ENCODE measurements around the gene POLR3GL. TPM values are rescaled to one million over a fixed set of nuclear protein-coding genes. Genes with fewer than 3 reads are reported as not detected.

POLR3GL gene
- total and polyA plus RNA-seq, 10 of the 15 experiments (the other 5 are each of a cell fraction or from before 2014, with no cell fraction given), result 12.8 to 47.0 (median 26.6) TPM

DNA sequence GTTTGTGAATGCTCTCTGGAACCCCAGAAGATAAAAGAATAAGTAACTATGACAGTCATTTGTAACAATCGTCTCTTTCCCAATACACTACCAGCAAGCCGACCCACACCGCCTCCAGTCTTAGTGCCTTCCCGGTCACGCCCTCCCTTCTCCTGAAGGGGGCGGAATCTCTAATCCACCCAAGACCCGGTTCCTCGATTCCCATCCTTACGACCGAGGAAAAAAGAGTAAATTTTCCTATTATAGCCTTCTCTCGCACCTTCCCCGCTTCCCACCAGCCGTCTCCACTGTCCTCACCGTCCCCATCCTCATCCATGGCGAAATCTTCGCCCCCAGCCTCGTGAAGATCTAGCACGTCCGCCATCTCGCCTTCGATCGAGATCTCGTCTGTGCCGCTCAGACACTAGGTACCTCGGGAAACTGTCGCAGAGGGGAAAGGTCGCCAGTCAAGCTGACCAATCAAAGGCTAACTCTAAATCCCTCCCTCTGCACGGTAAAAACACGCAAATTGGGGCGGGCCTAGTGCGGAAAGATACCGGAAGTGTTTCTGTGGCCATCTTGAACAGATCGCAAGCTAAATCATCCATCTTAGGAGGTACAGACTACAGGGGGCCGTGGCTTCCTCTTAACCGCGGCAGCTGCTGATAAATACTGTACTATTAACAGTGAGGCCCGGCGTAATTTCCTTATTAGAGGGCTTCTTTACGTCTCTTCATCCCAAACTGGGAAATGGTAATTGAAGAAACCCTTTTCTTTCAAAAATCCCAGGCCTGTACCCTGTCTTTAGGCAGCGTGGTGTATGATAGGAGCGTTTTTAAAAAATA, 37.2 kb upstream of the POLR3GL start, which contains the start of gene RBM8A:
RBM8A (minus strand) TSS at position 422 of the 824 bp plus-strand sequence; CDS start at position 364, 58 bp downstream.
- peak; percentile 98 for ATAC-seq
- peak within 1 kb of the TSS; percentile 97 for H3K27ac ChIP-seq (ENCODE audit: control insufficient read depth, insufficient read depth)
- intact Hi-C loops (cut with micrococcal nuclease; ENCODE audit: unreplicated experiment), result loop anchor here (1.0 to 2.0 kb wide), 2 partner anchors 9 to 32 kb away; partner anchors contain the start of genes LIX1L and PEX11B
- H3K4me1 ChIP-seq (ENCODE audit: control insufficient read depth, insufficient read depth, low read length), result peaks cover 6% of the 10 kb centered on the region; the same call in 1 of the 2 replicates
- RAD21 ChIA-PET (ENCODE audit: unreplicated experiment), result interaction anchor here (0.6 to 2.3 kb wide), 9 partner anchors 8 to 317 kb away, joined by 3 to 23 read pairs (median 4); partner anchors contain the start of genes ANKRD34A, LIX1L, PEX11B and PIAS3
- peaks cover 0 to 8% of the 10 kb centered on the region in 2 experiments; a peak in 1 of 4 replicates for H3K36me3 ChIP-seq (ENCODE audit: control insufficient read depth in 2 of 2, insufficient read depth in 2 of 2, low read length in 1 of 2)
- SMC1A ChIA-PET (ENCODE audit: uncharacterized antibody, unreplicated experiment), result interaction anchor here (0.9 to 3.5 kb wide), 11 partner anchors 9 to 110 kb away, joined by 3 to 30 read pairs (median 5); partner anchors contain the start of genes ANKRD34A, LIX1L, PEX11B and POLR3GL
- peaks cover 25% of the 10 kb centered on the region for H3K79me2 ChIP-seq (ENCODE audit: control insufficient read depth, insufficient read depth, low read length)
- no peaks in the 10 kb centered on the region for H3K27me3 ChIP-seq (replicated peaks in 1 of 2; ENCODE audit: control insufficient read depth in 2 of 2, insufficient read depth in 2 of 2, low read length in 1 of 2)
- DNase-seq (ENCODE audit: low read depth, low spot score), result peak; percentile 99
- BruUV-seq (replicated peaks), result no TSS peak
- POLR2A ChIA-PET, result interaction anchor here (0.7 to 3.6 kb wide), 18 partner anchors 8 to 111 kb away, joined by 3 to 58 read pairs (median 5); partner anchors contain the start of genes ANKRD34A, LIX1L, PEX11B and PIAS3
- peak within 1 kb of the TSS; percentile 92 for H3K4me2 ChIP-seq (ENCODE audit: control insufficient read depth, insufficient read depth)
- H4K20me1 ChIP-seq (ENCODE audit: control insufficient read depth, insufficient read depth), result no peaks in the 10 kb centered on the region
- H3K9ac ChIP-seq (ENCODE audit: control insufficient read depth, insufficient read depth, low read length), result peak within 1 kb of the TSS; percentile 100
- peak; percentile 89 for FAIRE-seq
- peak within 1 kb of the TSS; percentile 73 for H2AFZ ChIP-seq (ENCODE audit: control insufficient read depth, low read depth, low read length)
- under 1% methylated on average over 41 of the region's 41 CpGs for WGBS (ENCODE audit: insufficient coverage, insufficient replicate concordance, low lambda C conversion rate, missing lambda C conversion rate)
- CTCF ChIA-PET, result interaction anchor here (0.6 to 2.4 kb wide), 31 partner anchors 9 to 132 kb away, joined by 3 to 28 read pairs (median 4); partner anchors contain the start of genes ANKRD34A, HJV, LIX1L and PEX11B
- H3K4me3 ChIP-seq, result peak within 1 kb of the TSS; percentile 90
- in situ Hi-C loops (cut with MboI), result no loop called here
- no peaks in the 10 kb centered on the region for H3K9me3 ChIP-seq (replicated peaks; ENCODE audit: control insufficient read depth, insufficient read depth, low read length)
- TF ChIP-seq CUX1 (IDR thresholded peaks at IDR 0.05; ENCODE audit: insufficient replicate concordance, low read depth, low read length), result no peak
- TF ChIP-seq STAT1 (conservative IDR thresholded peaks at IDR 0.05), result no peak
- no peak for TF ChIP-seq TCF3 (IDR thresholded peaks at IDR 0.05; ENCODE audit: borderline replicate concordance, insufficient read depth, low read depth, low read length)
- peak; percentile 32 for TF ChIP-seq E2F8 (IDR thresholded peaks at IDR 0.05; ENCODE audit: low read depth, partially characterized antibody)
- peak; percentile 84; the same call in 1 of the 2 replicates for TF ChIP-seq CBFB (IDR thresholded peaks at IDR 0.05; ENCODE audit: low read depth)
- peak; percentile 65; the same call in 1 of the 2 replicates for TF ChIP-seq HDAC2 (IDR thresholded peaks at IDR 0.05)
- no peak; the same call in 1 of the 2 replicates for TF ChIP-seq WRNIP1 (IDR thresholded peaks at IDR 0.05; ENCODE audit: borderline replicate concordance, low read depth, low read length)
- TF ChIP-seq CREB1 (IDR thresholded peaks at IDR 0.05; ENCODE audit: low read depth), result peak; percentile 95
- peak; percentile 93; the same call in 1 of the 2 replicates for TF ChIP-seq CHD1 (IDR thresholded peaks at IDR 0.05; ENCODE audit: low read depth, low read length)
- peak; percentile 71 for TF ChIP-seq ATF7 (IDR thresholded peaks at IDR 0.05; ENCODE audit: low read depth)
- TF ChIP-seq JUND (IDR thresholded peaks at IDR 0.05; ENCODE audit: low read depth, low read length), result no peak
- no peak for TF ChIP-seq ZNF622 (IDR thresholded peaks at IDR 0.05)

Data from GM12878 (cell line).